Endothelial cell of umbilical vein (primary cell): Measurements from ENCODE around the gene SLC6A7.

Source experiments
- CTCF ChIP-seq, 2 donors: IDR thresholded peaks; 1 replicate in 1 of 2; 2 replicates in 1 of 2; pipeline ENCODE4 v1.5.1; 2011; ENCODE audit warnings: low read length in 2 of 2, mild to moderate bottlenecking in 2 of 2, moderate library complexity in 2 of 2, control low read depth in 1 of 2, inconsistent platforms in 1 of 2, low read depth in 1 of 2; ENCODE audit not compliant: insufficient read depth in 1 of 2; ENCODE audit errors: extremely low read depth in 1 of 2
- GATA2 ChIP-seq: IDR thresholded peaks from 2 replicates; pipeline ENCODE4 v1.7.0; 2011; ENCODE audit warnings: low read depth, mild to moderate bottlenecking, moderate library complexity, mixed read lengths, low read length; ENCODE audit not compliant: insufficient read length, insufficient read depth
- JUN ChIP-seq: IDR thresholded peaks from 2 replicates; pipeline ENCODE4 v1.6.1; 2011; ENCODE audit warnings: borderline replicate concordance, low read depth; ENCODE audit not compliant: insufficient read length, insufficient read depth
- POLR2A ChIP-seq: IDR thresholded peaks from 2 replicates; pipeline ENCODE4 v1.6.1; 2012; ENCODE audit warnings: low read depth, mild to moderate bottlenecking, control low read depth, low read length

GRCh38 chr5:150217038-150217437 lies 27.2 kb downstream of the SLC6A7 start:
- no peak for TF ChIP-seq CTCF (IDR thresholded peaks at IDR 0.05; ENCODE audit: extremely low read depth in 1 of 2, insufficient read depth in 1 of 2, low read depth in 1 of 2, low read length in 2 of 2)
- no peak for TF ChIP-seq GATA2
- no peak for TF ChIP-seq JUN
- no peak for TF ChIP-seq POLR2A
